Gastroesophageal sphincter (tissue), 3 donors: ENCODE data around the gene HNRNPA2B1.

Source experiments
- POLR2A ChIP-seq, 2 donors: fragments of 450-650 bp; IDR thresholded peaks; one replicate each; pipeline ENCODE4 v1.6.1; 2017; ENCODE audit warnings: antibody characterized with exemption in 2 of 2, mild to moderate bottlenecking in 2 of 2, moderate library complexity in 1 of 2
- POLR2AphosphoS5 ChIP-seq: sonication (generic); formaldehyde crosslinking; IDR thresholded peaks from one replicate; pipeline ENCODE4 v1.6.1; 2017; ENCODE audit warnings: antibody characterized with exemption
- TF ChIP-seq, protein P1 (sequence below), 4 experiments: fragments of 200-600 bp in 2 of 4; fragments of 450-650 bp in 2 of 4; sonication (generic) in 1 of 4; IDR thresholded peaks; one replicate each; pipeline ENCODE4 v1.5.1; 2017 to 2019; ENCODE audit warnings: antibody characterized with exemption in 4 of 4, mild to moderate bottlenecking in 2 of 4, moderate library complexity in 2 of 4

DNA sequence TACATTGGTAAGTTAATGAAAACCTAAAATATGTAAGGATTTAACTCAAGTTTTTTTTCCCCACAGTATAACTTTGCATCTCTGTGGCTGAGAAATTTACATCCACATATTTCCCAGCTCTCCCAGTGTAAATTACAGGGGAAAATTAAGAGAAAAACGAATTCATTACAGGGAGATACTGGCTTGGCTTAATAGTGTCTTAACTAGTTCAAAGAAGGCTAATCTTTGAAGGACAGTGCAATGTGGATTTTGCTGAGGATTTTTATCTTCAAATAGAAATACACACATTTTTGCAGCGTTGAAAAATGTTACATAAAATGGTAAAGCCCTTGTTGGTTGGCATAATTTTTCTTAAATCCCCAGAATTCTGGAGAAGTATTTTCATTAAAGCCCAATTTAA lies 2.5 kb upstream of the HNRNPA2B1 start:
- TF ChIP-seq, protein P1, sequence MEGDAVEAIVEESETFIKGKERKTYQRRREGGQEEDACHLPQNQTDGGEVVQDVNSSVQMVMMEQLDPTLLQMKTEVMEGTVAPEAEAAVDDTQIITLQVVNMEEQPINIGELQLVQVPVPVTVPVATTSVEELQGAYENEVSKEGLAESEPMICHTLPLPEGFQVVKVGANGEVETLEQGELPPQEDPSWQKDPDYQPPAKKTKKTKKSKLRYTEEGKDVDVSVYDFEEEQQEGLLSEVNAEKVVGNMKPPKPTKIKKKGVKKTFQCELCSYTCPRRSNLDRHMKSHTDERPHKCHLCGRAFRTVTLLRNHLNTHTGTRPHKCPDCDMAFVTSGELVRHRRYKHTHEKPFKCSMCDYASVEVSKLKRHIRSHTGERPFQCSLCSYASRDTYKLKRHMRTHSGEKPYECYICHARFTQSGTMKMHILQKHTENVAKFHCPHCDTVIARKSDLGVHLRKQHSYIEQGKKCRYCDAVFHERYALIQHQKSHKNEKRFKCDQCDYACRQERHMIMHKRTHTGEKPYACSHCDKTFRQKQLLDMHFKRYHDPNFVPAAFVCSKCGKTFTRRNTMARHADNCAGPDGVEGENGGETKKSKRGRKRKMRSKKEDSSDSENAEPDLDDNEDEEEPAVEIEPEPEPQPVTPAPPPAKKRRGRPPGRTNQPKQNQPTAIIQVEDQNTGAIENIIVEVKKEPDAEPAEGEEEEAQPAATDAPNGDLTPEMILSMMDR (IDR thresholded peaks at IDR 0.05), result no peak
- no peak for TF ChIP-seq POLR2A (IDR thresholded peaks at IDR 0.05)
- TF ChIP-seq POLR2AphosphoS5, result no peak
